ENCODE data around the gene SFXN3. TPM values are rescaled to one million over a fixed set of nuclear protein-coding genes. Genes with fewer than 3 reads are reported as not detected.
A peak's percentile ranks its signal among the peaks of the same experiment; 100 is the strongest.

The SFXN3 gene
- total and polyA plus RNA-seq, 2 of the 8 experiments (the other 6 are each of a cell fraction or from before 2014, with no cell fraction given), result 2.6 to 2.8 TPM

DNA sequence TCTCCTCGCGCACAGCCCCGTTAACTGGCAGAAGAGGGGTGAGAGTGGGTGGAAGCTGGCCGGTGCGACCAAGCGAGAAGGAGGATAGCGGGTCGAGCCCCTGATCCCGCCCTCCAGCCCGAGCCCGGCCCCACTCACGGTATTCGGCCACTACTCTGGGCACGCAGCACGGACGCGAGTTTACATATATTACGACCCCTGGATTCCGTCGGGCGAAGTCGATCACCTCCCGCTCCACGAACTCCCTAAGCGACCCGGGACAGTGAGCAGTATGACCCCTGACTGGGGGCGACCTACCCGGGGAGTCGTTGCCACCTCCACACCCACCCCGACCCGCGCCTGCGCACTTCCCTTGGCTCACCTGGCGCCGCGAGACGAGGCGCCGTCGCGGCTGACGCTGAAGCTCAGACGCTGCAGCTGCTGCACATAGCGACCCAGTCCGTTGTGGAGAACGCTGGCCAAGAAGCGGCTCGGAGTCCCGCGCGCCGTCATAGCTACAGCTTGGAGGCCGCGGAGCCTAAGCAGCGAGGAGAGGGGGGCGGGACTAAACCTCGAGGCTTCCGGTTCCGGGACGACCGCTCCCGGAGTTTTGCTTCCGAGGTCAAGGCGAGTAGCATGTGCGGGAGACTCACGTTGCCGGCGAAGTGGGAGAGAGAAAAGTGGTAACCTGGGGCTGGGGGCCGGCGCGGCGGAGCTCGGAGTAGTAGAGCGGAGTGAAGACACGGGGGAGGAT is 43.9 kb upstream of the SFXN3 start, which contains the start of the genes MRPL43 and TWNK (continued):
- no peak for TF ChIP-seq CHD7 (IDR thresholded peaks at IDR 0.05; ENCODE audit: insufficient replicate concordance, low read length)
- no peak for TF ChIP-seq TAF7 (optimal IDR thresholded peaks at IDR 0.05; ENCODE audit: borderline replicate concordance, low read depth, low read length)
- no peak for TF ChIP-seq EP300 (IDR thresholded peaks at IDR 0.05; ENCODE audit: borderline replicate concordance in 1 of 2, low read depth in 2 of 2, low read length in 2 of 2)
- TF ChIP-seq SAP30 (IDR thresholded peaks at IDR 0.05; ENCODE audit: insufficient read depth, insufficient replicate concordance, low read length), result no peak
- peak; percentile 56; the same call in 1 of the 2 replicates for TF ChIP-seq POLR2AphosphoS5 (IDR thresholded peaks at IDR 0.05; ENCODE audit: low read depth, low read length)
- TF ChIP-seq BCL11A (IDR thresholded peaks at IDR 0.05; ENCODE audit: low read depth in 2 of 2, low read length in 2 of 2), result no peak
- 0 out of 2 replicates have a peak, but pooled peaks have one; percentile 40 for TF ChIP-seq KDM5A (IDR thresholded peaks at IDR 0.05; ENCODE audit: low read length)
- peak; percentile 45 for TF ChIP-seq NRF1 (IDR thresholded peaks at IDR 0.05; ENCODE audit: low read depth, low read length)
- TF ChIP-seq RBBP5 (IDR thresholded peaks at IDR 0.05; ENCODE audit: borderline replicate concordance, low read depth, low read length), result peak; percentile 99
- no peak for TF ChIP-seq TEAD4 (IDR thresholded peaks at IDR 0.05; ENCODE audit: low read depth, low read length)

Measured in H1 (cell line).